HG03521 (cell line): ENCODE measurements around the gene RASL12.
"Not testable (repeated sequence)": the region's sequence is repeated elsewhere in the genome, so short reads cannot be mapped to it uniquely, and the experiment has no call there.

Experiments used
- ATAC-seq: cut with Tn5 transposase; IDR thresholded peaks from one replicate; pipeline ENCODE4 v1.9.1; 2021; ENCODE audit warnings: mild to moderate bottlenecking, moderate library complexity; ENCODE audit not compliant: unreplicated experiment

RASL12 gene

GRCh38 chr15:65076486-65077290 is 8.9 kb upstream of the RASL12 start, which contains the start of gene KBTBD13:
TSS of gene KBTBD13 (plus strand) at chr15:65076746. CDS start at chr15:65076816, 70 bp downstream.
- ATAC-seq = no peak

GRCh38 chr15:65075607-65076395 is 8.0 kb upstream of the RASL12 start:
- not testable (repeated sequence) for ATAC-seq

GRCh38 chr15:65074946-65075345 is 7.2 kb upstream of the RASL12 start:
- not testable (repeated sequence) for ATAC-seq

GRCh38 chr15:65072617-65073016 is 4.8 kb upstream of the RASL12 start:
- ATAC-seq = no peak

- no peak for ATAC-seq
Observed at GRCh38 chr15:65072027-65072426, 4.2 kb upstream of the RASL12 start.

GRCh38 chr15:65071381-65071811 is 3.6 kb upstream of the RASL12 start:
- ATAC-seq = no peak

GRCh38 chr15:65069779-65070546 is 2.2 kb upstream of the RASL12 start:
- ATAC-seq = no peak

- ATAC-seq = no peak
Observed at GRCh38 chr15:65069179-65069578, 1.4 kb upstream of the RASL12 start.

- ATAC-seq = no peak
Observed at GRCh38 chr15:65068403-65068788, 605 bp upstream of the RASL12 start.

- no peak for ATAC-seq
Observed at GRCh38 chr15:65067317-65067644, 510 bp downstream of the RASL12 start.

GRCh38 chr15:65066635-65067316 is 1.0 kb downstream of the RASL12 start:
- ATAC-seq = no peak

- ATAC-seq = no peak
Observed at GRCh38 chr15:65066001-65066634, 1.7 kb downstream of the RASL12 start.

GRCh38 chr15:65062726-65063125 is 5.1 kb downstream of the RASL12 start:
- no peak for ATAC-seq

GRCh38 chr15:65062061-65062460 is 5.7 kb downstream of the RASL12 start:
- no peak for ATAC-seq

- ATAC-seq = no peak
Observed at GRCh38 chr15:65060641-65061397, 7.0 kb downstream of the RASL12 start.

GRCh38 chr15:65059931-65060596 is 7.7 kb downstream of the RASL12 start:
- no peak for ATAC-seq

GRCh38 chr15:65059369-65059750 is 8.4 kb downstream of the RASL12 start:
- no peak for ATAC-seq

- ATAC-seq = no peak
Observed at GRCh38 chr15:65058394-65059368, 9.1 kb downstream of the RASL12 start.
